Activated naive CD8-positive, alpha-beta T cell treated with anti-CD3 and anti-CD28 coated beads, Interleukin-2, amount 50 U/mL, for 24 hours (primary cell): Measurements from ENCODE around the gene TMEM63A.
"Not testable (repeated sequence)": the region's sequence is repeated elsewhere in the genome, so short reads cannot be mapped to it uniquely, and the experiment has no call there.

ENCODE experiments used
- ATAC-seq: fragments of 150-1000 bp; cut with Tn5 transposase; one replicate; pipeline ENCODE4 v1.10.0; 2021
- DNase-seq: peaks from one replicate; pipeline ENCODE4 v3.0.0; 2021
- H3K27ac Mint-ChIP-seq: one replicate; pipeline ENCODE4 v1.8.0; 2021; ENCODE audit warnings: mild to moderate bottlenecking, mixed read lengths
- H3K27me3 Mint-ChIP-seq: one replicate; pipeline ENCODE4 v1.8.0; 2021; ENCODE audit warnings: mixed read lengths
- H3K36me3 Mint-ChIP-seq: one replicate; pipeline ENCODE4 v1.8.0; 2021; ENCODE audit warnings: low read depth, mixed read lengths
- H3K4me1 Mint-ChIP-seq: one replicate; pipeline ENCODE4 v1.8.0; 2021; ENCODE audit warnings: mixed read lengths
- H3K4me3 Mint-ChIP-seq: one replicate; pipeline ENCODE4 v1.8.0; 2021; ENCODE audit warnings: mild to moderate bottlenecking, moderate library complexity, mixed read lengths
- H3K9me3 Mint-ChIP-seq: one replicate; pipeline ENCODE4 v1.8.0; 2021; ENCODE audit warnings: mixed read lengths

Gene TMEM63A

DNA sequence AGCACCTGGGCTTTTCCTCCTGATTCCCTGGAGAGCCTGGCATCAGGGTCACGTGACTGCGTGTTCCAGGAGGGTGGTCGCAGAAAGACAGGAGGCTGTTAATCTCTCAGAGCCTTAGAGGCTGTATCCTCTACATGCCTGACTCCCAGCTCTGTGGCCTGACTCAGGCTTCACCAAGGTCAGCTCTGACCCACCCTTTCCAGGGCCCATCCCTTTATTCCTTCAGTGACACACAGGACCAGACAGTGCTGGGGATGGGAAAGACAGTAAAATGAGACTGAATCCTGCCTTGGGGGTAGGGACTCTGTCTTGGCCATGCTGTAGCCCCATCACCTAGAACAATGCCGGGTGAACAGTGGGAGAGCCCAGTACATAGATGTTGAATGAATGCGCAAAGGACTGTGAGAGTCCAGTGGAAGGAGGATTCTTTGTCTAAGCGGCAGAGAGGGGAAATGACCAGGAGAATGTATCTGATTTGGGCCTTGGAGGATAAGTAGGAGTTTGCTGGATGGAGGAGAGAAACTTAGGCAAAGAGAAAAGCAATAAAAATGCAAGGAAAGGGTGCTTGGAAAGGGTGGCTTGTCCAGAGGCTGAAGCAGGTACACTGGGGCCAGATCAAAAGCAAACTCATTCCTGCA is 39.3 kb downstream of the TMEM63A start:
- no peaks in the 10 kb centered on the region for H3K36me3 Mint-ChIP-seq
- no peak overlapping the region for H3K27ac Mint-ChIP-seq
- H3K4me3 Mint-ChIP-seq, result no peak overlapping the region
- no peak for ATAC-seq
- peaks cover 20% of the 10 kb centered on the region for H3K4me1 Mint-ChIP-seq
- H3K9me3 Mint-ChIP-seq, result no peaks in the 10 kb centered on the region
- no peak for DNase-seq
- H3K27me3 Mint-ChIP-seq, result no peaks in the 10 kb centered on the region

DNA sequence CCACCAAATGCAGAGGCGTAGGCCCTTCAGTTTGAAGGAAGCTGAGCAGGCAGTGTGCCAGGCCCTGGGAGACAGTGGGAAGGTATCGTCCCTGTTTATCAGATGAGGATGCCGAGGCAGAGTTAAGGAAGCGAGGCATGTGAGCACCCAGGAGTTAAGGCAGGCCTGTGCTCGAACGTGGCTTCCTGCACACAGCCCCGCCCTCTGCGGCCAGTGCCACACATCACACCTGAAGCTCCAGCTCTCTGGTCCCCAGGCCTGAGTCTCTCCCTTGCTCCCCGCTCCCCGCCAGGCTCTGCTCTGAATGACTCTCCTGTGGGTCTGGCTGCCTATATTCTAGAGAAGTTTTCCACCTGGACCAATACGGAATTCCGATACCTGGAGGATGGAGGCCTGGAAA is 40.1 kb downstream of the TMEM63A start:
- Mint-ChIP-seq H3K36me3 (no peaks in the 10 kb centered on the region), H3K9me3 (no peaks in the 10 kb centered on the region), H3K27me3 (no peaks in the 10 kb centered on the region), H3K4me1 (peaks cover 13% of the 10 kb centered on the region), H3K4me3 (no peak overlapping the region), H3K27ac (no peak overlapping the region)
- DNase-seq (no peak), ATAC-seq (no peak)

DNA sequence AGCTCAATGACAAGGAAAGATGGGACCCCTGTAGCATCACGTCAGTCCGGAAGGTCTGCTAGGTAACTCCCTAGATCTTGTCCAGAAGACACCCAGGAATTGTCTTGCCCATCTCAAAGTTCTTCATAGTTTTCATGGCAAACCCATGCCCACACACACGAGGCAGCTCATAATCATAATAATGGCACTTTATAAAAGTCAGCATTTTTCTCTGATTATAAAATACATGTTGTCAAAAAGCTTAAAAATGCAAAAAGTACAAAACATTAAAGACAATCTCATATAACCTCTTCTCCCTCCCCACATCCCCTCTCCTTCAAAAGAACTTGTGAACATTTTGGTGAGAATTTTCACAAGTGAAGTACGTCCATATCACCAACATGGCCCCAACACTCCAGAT is 41.5 kb downstream of the TMEM63A start:
- ATAC-seq, result no peak
- Mint-ChIP-seq H3K4me1 (peaks cover 12% of the 10 kb centered on the region), H3K9me3 (no peaks in the 10 kb centered on the region), H3K27ac (no peak overlapping the region), H3K27me3 (no peaks in the 10 kb centered on the region), H3K4me3 (no peak overlapping the region), H3K36me3 (no peaks in the 10 kb centered on the region)
- DNase-seq, result no peak

DNA sequence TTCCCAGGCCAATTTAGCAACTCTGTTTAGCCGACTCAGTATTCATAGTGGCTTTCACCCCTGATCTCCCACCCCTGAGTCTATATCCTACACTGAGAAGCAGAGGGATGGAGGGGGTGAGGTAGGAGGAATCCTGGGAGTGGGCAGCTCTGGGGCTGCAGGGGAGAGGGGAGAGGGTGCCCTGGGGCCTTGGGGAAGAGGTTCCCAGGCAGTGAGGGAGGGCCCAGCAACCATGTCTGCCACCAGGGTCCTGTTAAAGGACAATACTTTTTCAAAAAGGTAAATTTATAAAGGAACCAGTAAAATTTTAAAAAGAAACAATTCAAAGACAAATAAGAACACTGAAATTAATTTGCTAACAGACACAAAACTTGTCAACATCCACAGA is 42.0 kb downstream of the TMEM63A start:
- no peaks in the 10 kb centered on the region for H3K27me3 Mint-ChIP-seq
- H3K27ac Mint-ChIP-seq, result no peak overlapping the region
- no peaks in the 10 kb centered on the region for H3K9me3 Mint-ChIP-seq
- H3K36me3 Mint-ChIP-seq, result no peaks in the 10 kb centered on the region
- ATAC-seq (no peak), DNase-seq (no peak)
- H3K4me1 Mint-ChIP-seq, result peaks cover 12% of the 10 kb centered on the region
- H3K4me3 Mint-ChIP-seq, result no peak overlapping the region

DNA sequence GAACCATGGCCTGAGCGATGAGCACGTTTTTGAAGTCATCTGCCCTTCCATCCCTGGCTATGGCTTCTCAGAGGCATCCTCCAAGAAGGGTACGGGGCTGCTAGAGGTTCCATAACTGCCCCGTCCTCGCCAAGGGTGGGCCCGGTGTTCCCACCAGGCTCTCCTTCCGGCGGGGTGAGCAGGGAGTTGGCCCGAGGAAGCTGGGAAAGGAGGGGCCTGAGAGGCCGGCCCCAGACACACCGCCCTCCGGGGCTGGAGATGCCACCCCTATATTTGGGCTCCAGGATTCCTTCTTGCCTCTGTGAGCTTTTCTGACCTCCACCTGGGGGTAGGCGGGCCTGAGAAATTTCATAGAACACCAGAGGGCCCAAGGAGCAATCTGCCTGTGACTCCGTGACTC is 43.4 kb downstream of the TMEM63A start:
- peaks cover 12% of the 10 kb centered on the region for H3K4me1 Mint-ChIP-seq
- no peaks in the 10 kb centered on the region for H3K9me3 Mint-ChIP-seq
- DNase-seq (no peak), ATAC-seq (no peak)
- no peaks in the 10 kb centered on the region for H3K36me3 Mint-ChIP-seq
- no peak overlapping the region for H3K4me3 Mint-ChIP-seq
- H3K27me3 Mint-ChIP-seq, result no peaks in the 10 kb centered on the region
- no peak overlapping the region for H3K27ac Mint-ChIP-seq

GRCh38 chr1:225836296-225836695 is 45.9 kb downstream of the TMEM63A start:
- ATAC-seq, H3K27ac Mint-ChIP-seq, H3K36me3 Mint-ChIP-seq, H3K27me3 Mint-ChIP-seq, DNase-seq, H3K4me1 Mint-ChIP-seq, H3K9me3 Mint-ChIP-seq, H3K4me3 Mint-ChIP-seq: not testable (repeated sequence)

DNA sequence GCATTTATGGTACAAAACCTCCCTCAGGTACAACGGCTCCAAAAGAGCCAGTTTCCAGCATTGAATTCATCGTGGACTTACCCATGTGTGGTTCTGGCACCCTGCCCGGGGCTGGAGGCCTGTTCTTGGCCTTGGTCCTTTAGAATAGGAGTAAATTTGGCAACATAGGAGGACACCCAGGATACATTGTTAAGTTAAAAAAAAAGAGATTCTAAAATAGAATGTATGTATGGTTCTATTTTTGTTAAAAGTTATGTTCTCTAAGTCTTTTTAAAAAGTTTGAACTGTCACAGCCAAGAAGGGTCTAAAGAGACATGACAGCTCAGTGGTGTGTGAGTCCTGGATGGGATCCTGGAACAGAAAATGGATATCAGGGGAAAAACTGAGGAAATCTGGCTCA is 46.3 kb downstream of the TMEM63A start:
- Mint-ChIP-seq H3K27me3 (no peaks in the 10 kb centered on the region), H3K4me3 (no peak overlapping the region), H3K27ac (no peak overlapping the region), H3K4me1 (peaks cover 4% of the 10 kb centered on the region), H3K9me3 (no peaks in the 10 kb centered on the region), H3K36me3 (no peaks in the 10 kb centered on the region)
- DNase-seq (no peak), ATAC-seq (no peak)

DNA sequence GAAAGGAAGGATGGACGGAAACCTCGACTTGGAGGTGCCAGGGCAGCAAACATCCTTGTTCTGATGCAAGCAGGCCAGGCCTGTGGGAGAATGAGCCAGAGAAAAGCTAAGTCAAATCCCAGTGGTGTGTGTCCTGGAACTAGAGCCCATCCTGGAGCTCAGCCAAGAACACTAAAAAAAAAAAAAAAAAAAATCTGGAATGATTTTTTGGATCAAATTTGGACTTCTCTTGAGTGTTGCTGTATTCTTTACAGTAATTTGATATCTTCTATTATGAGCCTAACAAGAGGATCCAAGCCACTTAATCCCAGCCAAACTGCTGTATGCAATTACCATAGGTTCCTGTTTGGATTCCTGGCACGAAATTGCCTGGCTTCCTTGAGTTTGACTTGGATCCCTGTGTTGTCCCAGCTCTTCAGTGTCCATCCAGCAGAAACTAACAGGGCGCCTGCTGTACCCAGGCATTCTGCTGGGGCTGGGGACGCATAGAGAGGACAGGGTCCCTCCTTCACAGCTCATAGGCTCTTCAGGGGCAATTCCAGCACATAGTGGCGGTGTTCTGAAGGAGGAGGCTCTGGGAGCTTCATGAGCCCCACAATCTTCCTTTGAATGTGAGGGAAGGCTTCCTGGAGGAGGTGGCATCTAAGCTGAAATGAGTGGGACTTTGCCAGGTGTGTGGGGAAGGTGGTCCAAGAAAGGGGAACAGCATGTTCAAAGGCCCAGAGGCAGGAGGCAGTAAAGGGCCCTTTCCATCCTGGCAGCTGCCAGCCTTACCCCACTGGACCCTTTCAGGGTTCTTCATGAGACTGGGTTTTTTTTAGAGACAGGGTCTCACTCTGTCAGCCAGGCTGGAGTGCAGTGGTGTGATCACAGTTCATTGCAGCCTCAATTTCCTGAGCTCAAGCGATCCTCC is 47.5 kb downstream of the TMEM63A start:
- Mint-ChIP-seq H3K9me3 (no peaks in the 10 kb centered on the region), H3K4me1 (no peaks in the 10 kb centered on the region), H3K27me3 (no peaks in the 10 kb centered on the region), H3K4me3 (no peak overlapping the region), H3K27ac (no peak overlapping the region), H3K36me3 (no peaks in the 10 kb centered on the region)
- ATAC-seq, result no peak
- DNase-seq, result no peak

- no peaks in the 10 kb centered on the region for H3K4me1 Mint-ChIP-seq
- DNase-seq (no peak), ATAC-seq (no peak)
- no peaks in the 10 kb centered on the region for H3K9me3 Mint-ChIP-seq
- H3K4me3 Mint-ChIP-seq, result no peak overlapping the region
- H3K27me3 Mint-ChIP-seq, result no peaks in the 10 kb centered on the region
- H3K27ac Mint-ChIP-seq, result no peak overlapping the region
- H3K36me3 Mint-ChIP-seq, result no peaks in the 10 kb centered on the region
Observed at GRCh38 chr1:225830841-225831240, 51.3 kb downstream of the TMEM63A start.

- Mint-ChIP-seq H3K27me3 (no peaks in the 10 kb centered on the region), H3K4me1 (no peaks in the 10 kb centered on the region), H3K27ac (no peak overlapping the region), H3K36me3 (no peaks in the 10 kb centered on the region), H3K9me3 (no peaks in the 10 kb centered on the region), H3K4me3 (no peak overlapping the region)
- DNase-seq, result no peak
- ATAC-seq, result no peak
Observed at GRCh38 chr1:225828706-225829345, 53.4 kb downstream of the TMEM63A start.

DNA sequence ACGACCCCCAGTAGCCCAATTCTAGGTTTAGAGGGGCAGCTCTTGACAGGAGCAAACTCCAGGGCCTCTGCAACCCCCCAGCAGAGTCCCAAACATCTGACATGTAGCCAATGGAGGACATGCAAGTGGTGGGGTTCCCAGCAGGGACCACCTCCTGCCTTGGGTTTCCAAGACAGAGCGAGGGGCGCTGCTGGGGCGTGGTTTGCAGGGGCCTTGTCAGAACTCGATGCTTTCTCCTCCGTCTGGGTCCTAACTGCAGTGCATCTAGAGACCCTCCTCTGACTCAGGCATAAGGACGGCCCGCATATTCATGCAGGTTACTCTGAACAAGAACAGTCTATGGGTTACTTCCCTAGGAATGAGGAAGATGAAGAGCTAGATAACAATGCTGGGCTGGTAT is 55.1 kb downstream of the TMEM63A start:
- Mint-ChIP-seq H3K4me1 (no peaks in the 10 kb centered on the region), H3K4me3 (no peak overlapping the region), H3K27me3 (no peaks in the 10 kb centered on the region), H3K27ac (no peak overlapping the region), H3K36me3 (no peaks in the 10 kb centered on the region), H3K9me3 (no peaks in the 10 kb centered on the region)
- ATAC-seq (no peak), DNase-seq (no peak)

DNA sequence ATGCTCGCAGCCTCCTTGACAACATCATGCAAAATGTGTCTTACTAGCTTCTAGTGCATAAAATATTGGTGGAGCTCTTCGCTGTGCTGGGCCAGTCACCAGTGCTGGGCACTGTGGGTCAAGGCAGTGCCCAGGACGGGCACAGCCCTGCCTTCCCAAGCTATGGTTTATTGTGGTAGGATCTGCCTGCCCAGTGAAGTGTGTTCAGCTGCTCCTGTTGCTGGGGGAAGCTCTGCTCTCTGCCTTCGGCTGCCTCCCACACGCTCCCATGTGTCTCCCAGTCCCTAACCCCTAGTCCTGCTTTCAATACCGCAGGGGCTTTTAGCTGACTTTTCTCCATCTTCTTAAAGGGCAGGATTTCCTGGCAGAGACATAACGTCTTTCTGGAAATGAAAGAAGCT is 56.6 kb downstream of the TMEM63A start:
- H3K27me3 Mint-ChIP-seq, result no peaks in the 10 kb centered on the region
- H3K27ac Mint-ChIP-seq, result no peak overlapping the region
- H3K36me3 Mint-ChIP-seq, result no peaks in the 10 kb centered on the region
- no peak for DNase-seq
- H3K4me3 Mint-ChIP-seq, result no peak overlapping the region
- no peaks in the 10 kb centered on the region for H3K4me1 Mint-ChIP-seq
- ATAC-seq, result no peak
- H3K9me3 Mint-ChIP-seq, result no peaks in the 10 kb centered on the region

DNA sequence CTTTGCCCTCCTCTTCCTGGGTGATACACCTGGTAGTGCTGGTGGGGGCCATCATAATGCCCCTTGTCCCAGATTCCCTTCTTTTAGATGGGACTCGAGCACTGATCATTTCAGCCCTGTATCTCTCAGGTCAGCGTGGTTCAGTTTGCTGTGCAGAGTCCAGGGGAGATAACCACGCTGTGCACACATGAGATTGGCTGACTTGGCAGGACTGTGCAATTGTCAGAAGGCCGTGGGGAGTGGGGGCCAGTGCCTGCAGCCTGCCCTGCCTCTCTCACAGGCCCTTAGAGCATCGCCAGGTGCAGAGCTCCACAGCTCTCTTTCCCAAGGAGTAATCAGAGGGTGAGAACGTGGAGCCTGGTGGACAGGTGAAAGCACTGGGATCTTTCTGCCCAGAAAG is 57.1 kb downstream of the TMEM63A start:
- Mint-ChIP-seq H3K36me3 (no peaks in the 10 kb centered on the region), H3K27me3 (no peaks in the 10 kb centered on the region), H3K27ac (no peak overlapping the region), H3K9me3 (no peaks in the 10 kb centered on the region), H3K4me1 (no peaks in the 10 kb centered on the region), H3K4me3 (no peak overlapping the region)
- no peak for DNase-seq
- ATAC-seq, result no peak

GRCh38 chr1:225824533-225824941 is 57.6 kb downstream of the TMEM63A start:
- H3K4me3 Mint-ChIP-seq, result no peak overlapping the region
- no peak overlapping the region for H3K27ac Mint-ChIP-seq
- no peaks in the 10 kb centered on the region for H3K27me3 Mint-ChIP-seq
- DNase-seq, result no peak
- no peaks in the 10 kb centered on the region for H3K4me1 Mint-ChIP-seq
- H3K36me3 Mint-ChIP-seq, result no peaks in the 10 kb centered on the region
- H3K9me3 Mint-ChIP-seq, result no peaks in the 10 kb centered on the region
- no peak for ATAC-seq

DNA sequence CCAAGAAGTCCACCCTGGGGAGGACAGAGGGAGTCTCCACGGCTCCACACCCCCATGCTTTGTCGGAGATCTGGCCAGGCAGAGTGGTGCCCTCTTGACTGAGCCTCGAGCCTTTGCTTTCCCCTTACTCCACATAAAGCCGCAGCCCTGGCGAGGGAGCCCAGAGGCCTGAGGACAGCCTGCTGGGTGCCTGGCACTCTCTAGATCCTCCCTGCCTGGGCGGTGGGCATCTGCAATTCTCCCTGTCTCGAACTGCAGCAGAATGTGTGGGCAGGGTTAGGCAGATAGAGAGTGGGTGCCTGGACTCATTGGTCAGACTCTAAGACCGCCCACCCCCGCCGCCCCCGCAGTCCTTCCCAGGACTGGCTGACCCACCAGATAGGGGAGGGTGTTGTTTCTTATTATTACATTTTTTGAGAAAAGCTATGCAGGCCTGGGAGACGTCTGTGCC is 58.3 kb downstream of the TMEM63A start:
- H3K27ac Mint-ChIP-seq, result no peak overlapping the region
- H3K9me3 Mint-ChIP-seq, result no peaks in the 10 kb centered on the region
- ATAC-seq (no peak), DNase-seq (no peak)
- H3K36me3 Mint-ChIP-seq, result no peaks in the 10 kb centered on the region
- H3K4me1 Mint-ChIP-seq, result no peaks in the 10 kb centered on the region
- no peak overlapping the region for H3K4me3 Mint-ChIP-seq
- H3K27me3 Mint-ChIP-seq, result no peaks in the 10 kb centered on the region
